Measurements from ENCODE around the gene THBS1.

Gene THBS1

GRCh38 chr15:39618063-39618823 is 37.4 kb downstream of the THBS1 start:
- no peak overlapping the region for H3K9ac ChIP-seq (ENCODE audit: low read length)
- H3K9me2 ChIP-seq (ENCODE audit: low read depth, low read length) = no peaks in the 10 kb centered on the region
- H3K4me3 ChIP-seq (ENCODE audit: low read depth, low read length, poor library complexity, severe bottlenecking) = no peak overlapping the region
- H3K36me3 ChIP-seq (ENCODE audit: insufficient read depth, low read length) = no peaks in the 10 kb centered on the region
- H3K4me1 ChIP-seq (ENCODE audit: insufficient read depth, low read length, severe bottlenecking) = no peaks in the 10 kb centered on the region
- H3K79me2 ChIP-seq (ENCODE audit: insufficient read depth, low read length) = no peaks in the 10 kb centered on the region
- H3K9me3 ChIP-seq (ENCODE audit: low read length) = no peaks in the 10 kb centered on the region
- H3K27me3 ChIP-seq (ENCODE audit: insufficient read depth, low read length) = no peaks in the 10 kb centered on the region
- no peaks in the 10 kb centered on the region for H4K20me1 ChIP-seq (ENCODE audit: insufficient read depth, low read length)
- H3F3A ChIP-seq (ENCODE audit: insufficient read depth, low read length) = no peaks in the 10 kb centered on the region
- TF ChIP-seq EZH2 (IDR thresholded peaks at IDR 0.05; ENCODE audit: borderline replicate concordance, low read length) (no peak), CTCF (IDR thresholded peaks at IDR 0.05; ENCODE audit: low read length) (no peak)
- H3K27ac ChIP-seq (ENCODE audit: low read depth, low read length, poor library complexity, severe bottlenecking) = no peak overlapping the region
- H3K4me2 ChIP-seq (ENCODE audit: low read length) = no peak overlapping the region
- no peak overlapping the region for H2AFZ ChIP-seq (ENCODE audit: low read length)

GRCh38 chr15:39621210-39621609 is 40.3 kb downstream of the THBS1 start:
- Histone ChIP-seq H3K9me2 (ENCODE audit: low read depth, low read length) (no peaks in the 10 kb centered on the region), H3K27ac (ENCODE audit: low read depth, low read length, poor library complexity, severe bottlenecking) (no peak overlapping the region), H3K9ac (ENCODE audit: low read length) (no peak overlapping the region), H3K79me2 (ENCODE audit: insufficient read depth, low read length) (no peaks in the 10 kb centered on the region), H3K36me3 (ENCODE audit: insufficient read depth, low read length) (no peaks in the 10 kb centered on the region), H3K4me2 (ENCODE audit: low read length) (no peak overlapping the region), H2AFZ (ENCODE audit: low read length) (no peak overlapping the region), H3K4me3 (ENCODE audit: low read depth, low read length, poor library complexity, severe bottlenecking) (no peak overlapping the region), H4K20me1 (ENCODE audit: insufficient read depth, low read length) (no peaks in the 10 kb centered on the region), H3F3A (ENCODE audit: insufficient read depth, low read length) (no peaks in the 10 kb centered on the region), H3K9me3 (ENCODE audit: low read length) (no peaks in the 10 kb centered on the region), H3K4me1 (ENCODE audit: insufficient read depth, low read length, severe bottlenecking) (no peaks in the 10 kb centered on the region), H3K27me3 (ENCODE audit: insufficient read depth, low read length) (no peaks in the 10 kb centered on the region)
- TF ChIP-seq CTCF (IDR thresholded peaks at IDR 0.05; ENCODE audit: low read length) (no peak), EZH2 (IDR thresholded peaks at IDR 0.05; ENCODE audit: borderline replicate concordance, low read length) (no peak)

GRCh38 chr15:39621976-39622375 is 41.1 kb downstream of the THBS1 start:
- Histone ChIP-seq H4K20me1 (ENCODE audit: insufficient read depth, low read length) (no peaks in the 10 kb centered on the region), H3K27ac (ENCODE audit: low read depth, low read length, poor library complexity, severe bottlenecking) (no peak overlapping the region), H3K9me2 (ENCODE audit: low read depth, low read length) (no peaks in the 10 kb centered on the region), H3K4me2 (ENCODE audit: low read length) (no peak overlapping the region), H3K4me1 (ENCODE audit: insufficient read depth, low read length, severe bottlenecking) (no peaks in the 10 kb centered on the region), H3K4me3 (ENCODE audit: low read depth, low read length, poor library complexity, severe bottlenecking) (no peak overlapping the region), H3K9me3 (ENCODE audit: low read length) (no peaks in the 10 kb centered on the region), H3K9ac (ENCODE audit: low read length) (no peak overlapping the region), H3K27me3 (ENCODE audit: insufficient read depth, low read length) (no peaks in the 10 kb centered on the region), H3K79me2 (ENCODE audit: insufficient read depth, low read length) (no peaks in the 10 kb centered on the region), H2AFZ (ENCODE audit: low read length) (no peak overlapping the region), H3F3A (ENCODE audit: insufficient read depth, low read length) (no peaks in the 10 kb centered on the region), H3K36me3 (ENCODE audit: insufficient read depth, low read length) (no peaks in the 10 kb centered on the region)
- TF ChIP-seq CTCF (IDR thresholded peaks at IDR 0.05; ENCODE audit: low read length) (no peak), EZH2 (IDR thresholded peaks at IDR 0.05; ENCODE audit: borderline replicate concordance, low read length) (no peak)
